Ovary (tissue), 9 donors: ENCODE data around the gene ITSN2. TPM values are rescaled to one million over a fixed set of nuclear protein-coding genes. Genes with fewer than 3 reads are reported as not detected.

ENCODE experiments used
- DNase-seq, 5 donors: peaks; one replicate each; pipeline ENCODE4 v3.0.0-alpha.2; 2019 to 2020
- H3K27ac ChIP-seq, 2 donors: fragments of 200-600 bp; one replicate each; pipeline versions ENCODE4 v1.5.1 to v1.8.0; 2019 to 2022
- H3K27me3 ChIP-seq: fragments of 200-600 bp; one replicate; pipeline ENCODE4 v1.8.0; 2022
- H3K36me3 ChIP-seq: fragments of 200-600 bp; sonication (generic); one replicate; pipeline ENCODE4 v1.5.1; 2019
- H3K4me1 ChIP-seq: one replicate; pipeline ENCODE4 v1.8.1; 2013; ENCODE audit warnings: mild to moderate bottlenecking, moderate library complexity; ENCODE audit not compliant: insufficient read depth
- H3K4me3 ChIP-seq: fragments of 200-600 bp; sonication (generic); one replicate; pipeline ENCODE4 v1.5.1; 2017
- H3K9me3 ChIP-seq, 2 donors: fragments of 200-600 bp in 1 of 2; sonication (generic) in 1 of 2; one replicate each; pipeline versions ENCODE4 v1.5.1 to v1.8.1; 2013 to 2019; ENCODE audit warnings: mild to moderate bottlenecking in 1 of 2, moderate library complexity in 1 of 2
- EP300 ChIP-seq: sonication (generic); formaldehyde crosslinking; IDR thresholded peaks from one replicate; pipeline ENCODE4 v1.6.1; 2017; ENCODE audit warnings: antibody characterized with exemption
- POLR2A ChIP-seq: fragments of 450-650 bp; IDR thresholded peaks from one replicate; pipeline ENCODE4 v1.6.1; 2017; ENCODE audit warnings: antibody characterized with exemption, mild to moderate bottlenecking, moderate library complexity
- WGBS, 3 donors: extraction: QIAGEN DNeasy Blood & Tissue Kit in 1 of 3; methylation state at CpG; one replicate each; pipeline versions ENCODE4 v1.1.5 to v1.1.7; 2013 to 2017; 5-methylcytosine and 5-hydroxymethylcytosine counted together
- intact Hi-C, 4 donors: fragments of 100-400 bp; cut with DNase I; formaldehyde crosslinking; loops; one replicate each; pipeline versions ENCODE4 v1.11.0 to v1.15.1; 2022 to 2023
- polyA plus RNA-seq, 2 donors: library from polyadenylated mRNA; stranded (reverse); fragments of 200-250 nt in 1 of 2; fragments of 350-450 nt in 1 of 2; fragmentation: Illumina TruSeq in 1 of 2; extraction: RNeasy Lipid Tissue Mini Kit (QIAGEN cat#74804) in 1 of 2; gene quantifications; one replicate each; pipeline ENCODE4 v1.2.3, GENCODE V29; 2013 to 2014
- total RNA-seq, 7 donors: library from RNA; depleted of rRNA in 2 of 7; stranded (reverse); fragments of >200 nt in 2 of 7; fragmentation: NEBNext Ultra II Directional in 3 of 7; extraction: Animal tissue kit (Norgen Biotek cat#: 25700) in 3 of 7; gene quantifications; one replicate each; pipeline versions ENCODE4 v1.1.0 to v1.2.4, GENCODE V29; 2016 to 2023
- TF ChIP-seq, protein P1 (sequence below), 3 donors: fragments of 450-650 bp in 2 of 3; fragments of 200-600 bp in 1 of 3; IDR thresholded peaks; one replicate each; pipeline versions ENCODE4 v1.5.1 to v1.8.0; 2016 to 2022; ENCODE audit warnings: antibody characterized with exemption in 3 of 3, mild to moderate bottlenecking in 1 of 3
- donor health status: DM: no; HTN: no; CAD: no; lungs with moderate emphysema.
- donor health status: DM: no; HTN: no; CAD: no.
- donor health status: Bipolar disorder and iron deficiency.
- donor health status: DM: yes; HTN: yes; CAD: no.
- donor health status: DM: no; HTN: no; CAD: no.
- donor health status: DM: yes; HTN: yes; CAD: no.

ITSN2 gene
- total and polyA plus RNA-seq, 9 donors = 17.8 to 44.4 (median 38.5) TPM

- DNase-seq = no peak
- no peak overlapping the region for H3K4me3 ChIP-seq
- intact Hi-C loops = loop anchor here in 1 of 4 donors (5.0 kb wide), 1 partner anchor 255 kb away; no protein-coding TSS in a partner anchor
- WGBS, 3 donors = 79 to 85% (median 84%) methylated on average over 7 of the region's 7 CpGs
- no peaks in the 10 kb centered on the region for H3K27me3 ChIP-seq
- no peak overlapping the region for H3K27ac ChIP-seq
- TF ChIP-seq POLR2A (no peak), EP300 (no peak)
- TF ChIP-seq, protein P1, sequence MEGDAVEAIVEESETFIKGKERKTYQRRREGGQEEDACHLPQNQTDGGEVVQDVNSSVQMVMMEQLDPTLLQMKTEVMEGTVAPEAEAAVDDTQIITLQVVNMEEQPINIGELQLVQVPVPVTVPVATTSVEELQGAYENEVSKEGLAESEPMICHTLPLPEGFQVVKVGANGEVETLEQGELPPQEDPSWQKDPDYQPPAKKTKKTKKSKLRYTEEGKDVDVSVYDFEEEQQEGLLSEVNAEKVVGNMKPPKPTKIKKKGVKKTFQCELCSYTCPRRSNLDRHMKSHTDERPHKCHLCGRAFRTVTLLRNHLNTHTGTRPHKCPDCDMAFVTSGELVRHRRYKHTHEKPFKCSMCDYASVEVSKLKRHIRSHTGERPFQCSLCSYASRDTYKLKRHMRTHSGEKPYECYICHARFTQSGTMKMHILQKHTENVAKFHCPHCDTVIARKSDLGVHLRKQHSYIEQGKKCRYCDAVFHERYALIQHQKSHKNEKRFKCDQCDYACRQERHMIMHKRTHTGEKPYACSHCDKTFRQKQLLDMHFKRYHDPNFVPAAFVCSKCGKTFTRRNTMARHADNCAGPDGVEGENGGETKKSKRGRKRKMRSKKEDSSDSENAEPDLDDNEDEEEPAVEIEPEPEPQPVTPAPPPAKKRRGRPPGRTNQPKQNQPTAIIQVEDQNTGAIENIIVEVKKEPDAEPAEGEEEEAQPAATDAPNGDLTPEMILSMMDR (IDR thresholded peaks at IDR 0.05) = no peak
- no peaks in the 10 kb centered on the region for H3K9me3 ChIP-seq
- no peaks in the 10 kb centered on the region for H3K36me3 ChIP-seq
- no peaks in the 10 kb centered on the region for H3K4me1 ChIP-seq
These were observed 11.7 kb upstream of the ITSN2 start for GRCh38 chr2:24372033-24372432.

DNA sequence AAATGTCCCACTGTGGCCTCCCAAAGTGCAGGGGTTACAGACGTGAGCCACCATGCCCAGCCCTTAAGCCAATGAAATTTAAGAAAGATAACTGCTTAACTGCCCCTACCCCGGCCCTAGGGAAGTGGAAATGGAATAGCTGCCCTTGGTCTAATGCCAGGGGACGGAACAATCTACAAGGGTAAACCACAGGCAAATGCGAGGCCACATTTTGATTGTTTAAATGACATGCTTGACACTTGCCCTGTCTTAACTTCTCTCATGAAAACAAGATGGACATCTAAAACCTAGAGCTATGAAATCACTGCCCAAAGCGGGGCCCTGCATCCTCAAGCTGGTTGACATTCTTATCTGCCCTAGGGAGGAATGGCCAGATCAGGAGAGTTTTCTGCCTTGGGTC lies 5.5 kb upstream of the ITSN2 start:
- TF ChIP-seq EP300 = no peak
- TF ChIP-seq POLR2A = no peak
- TF ChIP-seq, protein P1 (IDR thresholded peaks at IDR 0.05) = no peak
- WGBS, 3 donors = 19 to 26% (median 19%) methylated on average over 5 of the region's 5 CpGs
- Histone ChIP-seq H3K4me1 (peaks cover 5% of the 10 kb centered on the region), H3K4me3 (no peak overlapping the region), H3K9me3 (no peaks in the 10 kb centered on the region), H3K36me3 (no peaks in the 10 kb centered on the region), H3K27ac (no peak overlapping the region), H3K27me3 (no peaks in the 10 kb centered on the region)
- intact Hi-C loops = no loop called here
- DNase-seq = no peak

- peak; percentile 35 to 73 (median 59) for DNase-seq
- Histone ChIP-seq H3K36me3 (no peaks in the 10 kb centered on the region), H3K27me3 (no peaks in the 10 kb centered on the region), H3K27ac (no peak overlapping the region), H3K9me3 (no peaks in the 10 kb centered on the region), H3K4me1 (peaks cover 5% of the 10 kb centered on the region), H3K4me3 (no peak overlapping the region)
- WGBS, 3 donors = 17 to 29% (median 19%) methylated on average over 7 of the region's 7 CpGs
- TF ChIP-seq, protein P1 (IDR thresholded peaks at IDR 0.05) = peak in 1 of 3 donors; percentile 10
- TF ChIP-seq POLR2A = no peak
- intact Hi-C loops = no loop called here
These were observed 4.7 kb upstream of the ITSN2 start for GRCh38 chr2:24365051-24365450.

DNA sequence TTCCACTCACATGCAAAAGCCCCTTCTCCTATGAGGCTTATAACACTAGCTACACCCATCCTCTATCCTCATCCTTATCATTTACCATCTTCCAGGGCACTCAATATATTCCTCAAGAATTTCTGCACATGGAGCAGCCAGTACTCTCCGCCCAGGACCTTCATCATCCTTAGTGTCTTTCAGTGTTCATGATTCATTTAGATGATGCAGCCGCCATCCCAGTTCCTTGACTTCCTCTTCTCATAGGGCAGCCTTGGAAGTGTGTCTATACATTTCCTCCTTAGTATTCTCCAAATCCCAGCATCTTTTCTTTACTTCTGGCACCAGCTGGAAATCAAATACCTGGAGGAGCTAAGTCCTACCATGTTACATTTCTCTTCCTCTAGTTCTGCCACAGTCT lies 3.0 kb upstream of the ITSN2 start:
- Histone ChIP-seq H3K27me3 (no peaks in the 10 kb centered on the region), H3K4me3 (no peak overlapping the region), H3K27ac (no peak overlapping the region), H3K4me1 (peaks cover 5% of the 10 kb centered on the region), H3K36me3 (no peaks in the 10 kb centered on the region), H3K9me3 (no peaks in the 10 kb centered on the region)
- DNase-seq = no peak
- TF ChIP-seq EP300 (no peak), POLR2A (no peak)
- TF ChIP-seq, protein P1 (IDR thresholded peaks at IDR 0.05) = no peak
- intact Hi-C loops = no loop called here
- 92 to 99% (median 97%) methylated on average over 2 of the region's 2 CpGs for WGBS, 3 donors
